GM21576 (cell line): ENCODE data around the gene TP73.
A peak's percentile ranks its signal among the peaks of the same experiment; 100 is the strongest.

ENCODE experiments used
- ATAC-seq: cut with Tn5 transposase; IDR thresholded peaks from one replicate; pipeline ENCODE4 v1.9.1; 2021; ENCODE audit warnings: mild to moderate bottlenecking, moderate library complexity; ENCODE audit not compliant: unreplicated experiment

The TP73 gene

GRCh38 chr1:3633344-3634058 is 18.8 kb upstream of the TP73 start:
- ATAC-seq, result no peak

GRCh38 chr1:3634059-3634800 is 18.1 kb upstream of the TP73 start:
- ATAC-seq, result no peak

- ATAC-seq, result no peak
These were observed 16.2 kb upstream of the TP73 start for GRCh38 chr1:3636080-3636479.

- ATAC-seq, result no peak
These were observed 15.8 kb upstream of the TP73 start for GRCh38 chr1:3636531-3636930.

- no peak for ATAC-seq
These were observed 14.3 kb upstream of the TP73 start for GRCh38 chr1:3638027-3638426.

GRCh38 chr1:3638676-3639075 is 13.6 kb upstream of the TP73 start:
- no peak for ATAC-seq

GRCh38 chr1:3639397-3639911 is 12.9 kb upstream of the TP73 start:
- ATAC-seq, result no peak

GRCh38 chr1:3640121-3640837 is 12.0 kb upstream of the TP73 start:
- no peak for ATAC-seq

DNA sequence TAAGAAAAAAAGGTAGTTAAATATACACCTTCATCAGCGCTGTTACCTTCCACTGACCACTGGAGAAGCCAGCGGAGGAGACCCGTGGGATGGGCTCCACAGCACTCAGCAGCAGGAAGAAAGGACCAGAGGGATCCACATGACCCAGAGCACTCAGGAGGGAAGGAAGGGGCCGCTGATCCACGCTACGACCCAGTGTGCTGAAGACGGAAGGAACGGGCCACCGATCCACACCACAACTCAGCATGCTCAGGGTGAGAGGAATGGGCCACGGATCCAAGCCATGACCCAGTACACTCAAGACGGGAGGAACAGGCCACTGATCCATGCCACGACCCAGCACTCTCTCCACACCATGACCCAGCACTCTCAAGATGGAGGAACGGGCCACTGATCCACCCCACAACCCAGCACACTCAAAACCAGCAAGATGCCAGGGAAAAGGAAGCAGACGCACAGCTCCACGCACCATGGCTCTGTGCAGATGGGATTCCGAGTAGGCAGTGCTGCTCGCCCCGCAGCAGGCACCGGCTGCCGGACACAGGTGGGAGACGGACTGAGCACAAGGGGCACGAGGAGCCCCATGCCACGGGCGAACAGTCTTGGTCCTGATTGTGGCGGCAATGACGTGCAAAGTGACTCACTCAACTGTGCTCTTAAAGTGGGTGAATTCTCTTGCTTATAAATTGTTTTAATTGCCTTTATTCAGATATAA is 11.1 kb upstream of the TP73 start:
- ATAC-seq, result no peak

- no peak for ATAC-seq
These were observed 10.5 kb upstream of the TP73 start for GRCh38 chr1:3641816-3642215.

DNA sequence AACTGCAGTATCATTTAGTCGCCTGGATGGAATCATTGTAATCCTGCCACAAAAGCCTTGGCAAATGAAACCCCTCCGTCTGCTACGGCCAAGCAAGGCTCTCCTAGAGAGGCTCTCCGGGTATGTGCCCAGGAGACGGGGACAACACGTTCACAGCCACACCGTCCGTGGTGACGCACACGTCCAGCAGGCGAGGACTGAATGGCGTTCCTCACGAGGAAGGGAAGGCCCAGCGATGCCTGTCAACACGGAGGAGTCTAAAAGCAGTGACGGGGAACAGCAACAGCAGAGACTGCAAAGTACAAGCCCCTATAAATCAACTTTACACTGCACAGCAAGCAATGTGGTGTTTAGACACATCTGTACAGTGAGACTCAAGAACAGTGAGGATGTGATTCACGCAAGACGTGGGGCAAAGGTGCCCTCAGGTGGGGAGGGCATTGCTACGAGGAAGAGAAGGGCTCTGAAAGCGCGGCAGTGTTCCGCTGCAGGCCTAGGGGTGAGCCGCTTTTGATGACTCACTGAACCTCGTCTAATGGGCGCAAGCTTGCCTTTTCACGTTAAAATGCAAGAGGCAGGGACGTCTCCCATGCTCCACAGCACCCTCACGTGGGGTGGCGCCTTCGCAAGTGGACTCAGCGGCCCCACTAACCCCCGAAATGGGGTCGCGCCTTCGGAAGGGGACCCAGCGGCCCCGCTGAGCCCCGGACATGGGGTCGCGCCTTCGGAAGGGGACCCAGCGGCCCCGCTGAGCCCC is 9.2 kb upstream of the TP73 start:
- ATAC-seq, result no peak

GRCh38 chr1:3644273-3644672 is 8.0 kb upstream of the TP73 start:
- no peak for ATAC-seq

- ATAC-seq, result no peak
These were observed 7.1 kb upstream of the TP73 start for GRCh38 chr1:3645247-3645646.

DNA sequence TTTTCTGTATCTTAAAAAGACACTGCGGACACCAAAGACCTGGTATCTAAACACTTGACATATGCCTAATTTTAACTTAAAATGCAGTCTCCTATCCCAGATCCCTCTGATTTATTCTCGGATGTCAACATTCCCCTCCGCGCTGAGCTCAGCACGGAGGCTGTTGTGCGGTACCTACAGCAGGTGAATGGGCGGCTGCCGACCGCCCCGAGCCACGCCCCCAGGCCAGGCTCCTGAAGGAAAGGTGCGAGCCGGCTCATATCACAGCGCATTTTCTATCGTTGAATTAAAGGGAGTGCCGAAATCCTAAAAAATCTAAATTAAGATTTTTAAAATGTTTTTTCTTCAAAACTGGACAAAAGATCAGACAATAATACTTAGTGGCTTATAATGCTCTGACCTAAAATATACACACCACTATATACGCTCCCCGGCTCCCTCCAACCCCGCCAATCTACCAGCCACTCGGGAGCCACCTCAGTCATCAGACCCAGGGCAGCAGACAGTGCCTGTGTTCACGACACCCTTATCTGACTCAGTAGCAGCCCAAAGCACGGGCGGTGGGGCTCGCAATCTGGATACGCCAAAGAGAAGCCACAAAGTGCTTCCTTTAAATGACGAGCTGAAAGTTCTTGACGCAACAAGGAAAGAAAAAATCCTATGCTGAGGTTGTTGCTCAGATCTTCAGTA is 6.5 kb upstream of the TP73 start:
- no peak for ATAC-seq

- ATAC-seq, result no peak
These were observed 5.7 kb upstream of the TP73 start for GRCh38 chr1:3646596-3646995.

GRCh38 chr1:3649342-3650247 is 2.7 kb upstream of the TP73 start, which contains the start of gene WRAP73:
Gene WRAP73, minus strand, starts transcription at chr1:3650103. Its CDS starts 104 bp downstream, at chr1:3649999.
- peak; percentile 61 for ATAC-seq

- ATAC-seq, result no peak
These were observed 1.9 kb upstream of the TP73 start for GRCh38 chr1:3650248-3651025.
